ENCODE measurements around the gene LYRM9.
A peak's percentile ranks its signal among the peaks of the same experiment; 100 is the strongest.
"Not testable (repeated sequence)": the region's sequence is repeated elsewhere in the genome, so short reads cannot be mapped to it uniquely, and the experiment has no call there.

LYRM9 gene

GRCh38 chr17:27892866-27893769, at the start of gene LYRM9:
TSS of gene LYRM9 (minus strand) at chr17:27893365. CDS start at chr17:27882694, 10,671 bp downstream.
- peak; percentile 89 to 93 for DNase-seq (ENCODE audit: low read depth in 2 of 2)

GRCh38 chr17:27940503-27941428, 47.6 kb upstream of the LYRM9 start:
- no peak for DNase-seq (ENCODE audit: low read depth in 2 of 2)

GRCh38 chr17:27939474-27940465, 46.6 kb upstream of the LYRM9 start:
- no peak for DNase-seq (ENCODE audit: low read depth in 2 of 2)

- no peak for DNase-seq (ENCODE audit: low read depth in 2 of 2)
These were observed 45.7 kb upstream of the LYRM9 start for GRCh38 chr17:27938864-27939263.

- no peak for DNase-seq (ENCODE audit: low read depth in 2 of 2)
These were observed 45.1 kb upstream of the LYRM9 start for GRCh38 chr17:27938241-27938640.

GRCh38 chr17:27937025-27937546, 43.9 kb upstream of the LYRM9 start:
- no peak for DNase-seq (ENCODE audit: low read depth in 2 of 2)

GRCh38 chr17:27930000-27930399, 36.8 kb upstream of the LYRM9 start:
- no peak for DNase-seq (ENCODE audit: low read depth in 2 of 2)

- no peak for DNase-seq (ENCODE audit: low read depth in 2 of 2)
These were observed 35.4 kb upstream of the LYRM9 start for GRCh38 chr17:27928587-27928986.

GRCh38 chr17:27927781-27928180, 34.6 kb upstream of the LYRM9 start:
- no peak for DNase-seq (ENCODE audit: low read depth in 2 of 2)

- DNase-seq (ENCODE audit: low read depth in 2 of 2), result no peak
These were observed 28.4 kb upstream of the LYRM9 start for GRCh38 chr17:27921599-27921998.

GRCh38 chr17:27921077-27921476, 27.9 kb upstream of the LYRM9 start:
- no peak for DNase-seq (ENCODE audit: low read depth in 2 of 2)

GRCh38 chr17:27920569-27920968, 27.4 kb upstream of the LYRM9 start:
- DNase-seq (ENCODE audit: low read depth in 2 of 2), result no peak

GRCh38 chr17:27919079-27919478, 25.9 kb upstream of the LYRM9 start:
- DNase-seq (ENCODE audit: low read depth in 2 of 2), result no peak

GRCh38 chr17:27918498-27918897, 25.3 kb upstream of the LYRM9 start:
- DNase-seq (ENCODE audit: low read depth in 2 of 2), result no peak

- DNase-seq (ENCODE audit: low read depth in 2 of 2), result no peak
These were observed 23.8 kb upstream of the LYRM9 start for GRCh38 chr17:27917000-27917399.

GRCh38 chr17:27915709-27916108, 22.5 kb upstream of the LYRM9 start:
- no peak for DNase-seq (ENCODE audit: low read depth in 2 of 2)

- DNase-seq (ENCODE audit: low read depth in 2 of 2), result no peak
These were observed 21.2 kb upstream of the LYRM9 start for GRCh38 chr17:27914382-27914781.

GRCh38 chr17:27912964-27913363, 19.8 kb upstream of the LYRM9 start:
- no peak for DNase-seq (ENCODE audit: low read depth in 2 of 2)

GRCh38 chr17:27912299-27912698, 19.1 kb upstream of the LYRM9 start:
- not testable (repeated sequence) for DNase-seq (ENCODE audit: low read depth in 2 of 2)

GRCh38 chr17:27907976-27908558, 14.9 kb upstream of the LYRM9 start:
- DNase-seq (ENCODE audit: low read depth in 2 of 2), result no peak

- DNase-seq (ENCODE audit: low read depth in 2 of 2), result no peak
These were observed 13.5 kb upstream of the LYRM9 start for GRCh38 chr17:27906623-27907022.

Measured in activated CD4-positive, alpha-beta T cell treated with anti-CD3 and anti-CD28 coated beads for 24 hours (primary cell).